Nephron progenitor cell (in vitro differentiated cells): Measurements from ENCODE around the gene KCNQ4.
A peak's percentile ranks its signal among the peaks of the same experiment; 100 is the strongest.

Experiments
- DNase-seq: peaks from one replicate; pipeline ENCODE4 v3.0.0; 2021
- H3K27ac Mint-ChIP-seq: 2 replicates; pipeline ENCODE4 v1.8.0; 2021; ENCODE audit warnings: mild to moderate bottlenecking, moderate library complexity, mixed read lengths
- H3K27me3 Mint-ChIP-seq: 2 replicates; pipeline ENCODE4 v1.8.0; 2021; ENCODE audit warnings: mild to moderate bottlenecking, low read depth, mixed read lengths; ENCODE audit not compliant: poor library complexity
- H3K36me3 Mint-ChIP-seq: 2 replicates; pipeline ENCODE4 v1.8.0; 2021; ENCODE audit warnings: low read depth, mixed read lengths
- H3K4me1 Mint-ChIP-seq: 2 replicates; pipeline ENCODE4 v1.8.0; 2021; ENCODE audit warnings: mixed read lengths
- H3K4me3 Mint-ChIP-seq: 2 replicates; pipeline ENCODE4 v1.8.0; 2021; ENCODE audit warnings: mild to moderate bottlenecking, moderate library complexity, mixed read lengths
- H3K9me3 Mint-ChIP-seq: 2 replicates; pipeline ENCODE4 v1.8.0; 2021; ENCODE audit warnings: mild to moderate bottlenecking, moderate library complexity, mixed read lengths
- CTCF ChIP-seq: fragments of 200-600 bp; sonication (generic); IDR thresholded peaks from 2 replicates; pipeline ENCODE4 v1.5.0; 2021; ENCODE audit warnings: antibody characterized with exemption

Gene KCNQ4

GRCh38 chr1:40751802-40752201 lies 31.8 kb upstream of the KCNQ4 start:
- no peaks in the 10 kb centered on the region for H3K27me3 Mint-ChIP-seq
- peaks cover 6% of the 10 kb centered on the region for H3K4me1 Mint-ChIP-seq
- no peak for DNase-seq
- H3K9me3 Mint-ChIP-seq: no peaks in the 10 kb centered on the region
- no peak overlapping the region for H3K4me3 Mint-ChIP-seq
- peaks cover 73% of the 10 kb centered on the region for H3K36me3 Mint-ChIP-seq
- no peak overlapping the region for H3K27ac Mint-ChIP-seq
- TF ChIP-seq CTCF: no peak

DNA sequence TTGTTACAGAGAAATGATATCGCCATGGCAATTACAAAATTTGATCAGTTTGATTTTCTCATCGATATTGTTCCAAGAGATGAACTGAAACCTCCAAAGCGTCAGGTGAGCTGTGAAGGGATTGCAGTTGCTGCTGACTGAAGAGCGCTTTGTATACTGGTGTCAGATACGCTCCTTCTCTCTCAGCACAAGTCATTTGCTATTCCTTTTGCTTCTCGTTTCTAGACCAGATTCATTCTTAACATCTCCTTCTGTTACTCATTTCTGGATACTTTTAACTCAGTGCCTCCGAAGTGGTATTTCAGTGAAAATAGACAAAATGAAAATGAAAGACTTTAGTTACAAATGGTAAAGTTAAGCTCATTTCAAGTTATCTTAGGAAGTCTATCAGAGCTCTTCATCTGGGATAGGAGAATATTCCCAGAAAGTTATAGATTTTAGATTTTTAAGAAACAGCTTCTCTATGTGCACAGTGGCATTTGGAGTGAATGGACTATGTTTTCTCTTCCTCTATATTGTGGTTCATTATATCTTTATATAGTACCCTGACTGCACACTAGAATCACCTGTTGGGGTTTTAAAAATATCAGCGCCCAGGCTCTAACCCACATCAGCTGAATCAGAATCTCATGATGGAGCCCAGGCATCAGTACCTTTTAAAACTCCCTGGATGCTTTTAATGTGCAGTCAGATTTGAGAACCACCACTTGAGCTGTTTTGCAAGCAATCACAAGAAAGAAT lies 30.3 kb upstream of the KCNQ4 start:
- H3K4me1 Mint-ChIP-seq: peaks cover 11% of the 10 kb centered on the region
- H3K27ac Mint-ChIP-seq: no peak overlapping the region
- H3K27me3 Mint-ChIP-seq: no peaks in the 10 kb centered on the region
- no peak for DNase-seq
- peaks cover 67% of the 10 kb centered on the region for H3K36me3 Mint-ChIP-seq
- no peaks in the 10 kb centered on the region for H3K9me3 Mint-ChIP-seq
- TF ChIP-seq CTCF: no peak
- H3K4me3 Mint-ChIP-seq: no peak overlapping the region

GRCh38 chr1:40754201-40754600 lies 29.4 kb upstream of the KCNQ4 start:
- Mint-ChIP-seq H3K4me1 (peaks cover 11% of the 10 kb centered on the region), H3K4me3 (no peak overlapping the region), H3K9me3 (no peaks in the 10 kb centered on the region), H3K27me3 (no peaks in the 10 kb centered on the region), H3K27ac (no peak overlapping the region), H3K36me3 (peaks cover 65% of the 10 kb centered on the region)
- TF ChIP-seq CTCF: no peak
- DNase-seq: no peak

- H3K4me1 Mint-ChIP-seq: peaks cover 11% of the 10 kb centered on the region
- H3K4me3 Mint-ChIP-seq: no peak overlapping the region
- H3K9me3 Mint-ChIP-seq: no peaks in the 10 kb centered on the region
- DNase-seq: no peak
- no peak overlapping the region for H3K27ac Mint-ChIP-seq
- H3K27me3 Mint-ChIP-seq: no peaks in the 10 kb centered on the region
- no peak for TF ChIP-seq CTCF
- H3K36me3 Mint-ChIP-seq: peaks cover 68% of the 10 kb centered on the region
Observed at GRCh38 chr1:40755067-40755466, 28.5 kb upstream of the KCNQ4 start.

DNA sequence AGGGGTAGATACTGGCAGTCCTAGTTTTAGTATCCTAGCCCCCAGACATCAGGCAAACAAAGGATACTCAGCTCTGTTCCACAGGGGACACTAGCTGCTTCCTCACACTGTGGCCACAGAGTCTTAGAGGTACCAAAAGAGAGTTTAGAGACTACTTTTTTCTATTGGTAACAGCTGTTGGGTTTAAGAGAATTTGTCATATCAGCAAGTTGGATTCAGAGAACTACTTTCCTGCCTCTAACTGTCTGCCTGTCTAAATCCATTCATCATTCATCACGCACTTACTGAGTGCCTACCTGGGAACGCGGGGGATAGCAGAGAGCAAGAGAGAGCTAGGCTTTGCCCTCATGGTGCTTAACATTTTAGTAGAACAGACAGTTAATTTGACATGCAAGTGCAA lies 27.1 kb upstream of the KCNQ4 start:
- Mint-ChIP-seq H3K27ac (peak overlapping the region; percentile 59), H3K27me3 (no peaks in the 10 kb centered on the region), H3K4me1 (peaks cover 11% of the 10 kb centered on the region), H3K9me3 (no peaks in the 10 kb centered on the region), H3K36me3 (peaks cover 64% of the 10 kb centered on the region), H3K4me3 (no peak overlapping the region)
- no peak for DNase-seq
- TF ChIP-seq CTCF: no peak

GRCh38 chr1:40757084-40757483 lies 26.5 kb upstream of the KCNQ4 start:
- peaks cover 61% of the 10 kb centered on the region for H3K36me3 Mint-ChIP-seq
- no peaks in the 10 kb centered on the region for H3K27me3 Mint-ChIP-seq
- H3K4me3 Mint-ChIP-seq: no peak overlapping the region
- no peak for DNase-seq
- peaks cover 11% of the 10 kb centered on the region for H3K4me1 Mint-ChIP-seq
- no peaks in the 10 kb centered on the region for H3K9me3 Mint-ChIP-seq
- H3K27ac Mint-ChIP-seq: peak overlapping the region; percentile 59
- no peak for TF ChIP-seq CTCF
